Liver (tissue), 9 donors: ENCODE results near the gene TPPP. TPM values are rescaled to one million over a fixed set of nuclear protein-coding genes. Genes with fewer than 3 reads are reported as not detected.

Experiments
- DNase-seq: peaks from one replicate; pipeline ENCODE4 v3.0.0-alpha.2; 2017; ENCODE audit warnings: low spot score
- H3K27ac ChIP-seq, 2 donors: one replicate each; pipeline ENCODE4 v1.7.0; 2013; ENCODE audit warnings: inconsistent platforms in 2 of 2, low read length in 2 of 2, control low read depth in 1 of 2, low read depth in 1 of 2, mild to moderate bottlenecking in 1 of 2
- H3K27me3 ChIP-seq, 4 donors: one replicate each; pipeline versions ENCODE4 v1.6.1 to v1.7.0; 2013; ENCODE audit warnings: low read length in 3 of 4, inconsistent platforms in 1 of 4, mild to moderate bottlenecking in 1 of 4, moderate library complexity in 1 of 4; ENCODE audit not compliant: control insufficient read depth in 4 of 4, insufficient read depth in 4 of 4
- H3K36me3 ChIP-seq, 4 donors: one replicate each; pipeline versions ENCODE4 v1.6.1 to v1.7.0; 2013; ENCODE audit warnings: low read length in 3 of 4, mild to moderate bottlenecking in 3 of 4, low read depth in 1 of 4, moderate library complexity in 1 of 4; ENCODE audit not compliant: control insufficient read depth in 4 of 4, insufficient read depth in 3 of 4
- H3K4me1 ChIP-seq, 4 donors: one replicate each; pipeline versions ENCODE4 v1.6.1 to v1.7.0; 2013; ENCODE audit warnings: low read length in 3 of 4, mild to moderate bottlenecking in 3 of 4, moderate library complexity in 1 of 4; ENCODE audit not compliant: control insufficient read depth in 4 of 4, insufficient read depth in 4 of 4
- H3K4me3 ChIP-seq, 3 donors: one replicate each; pipeline versions ENCODE4 v1.6.1 to v1.7.0; 2013; ENCODE audit warnings: low read length in 3 of 3, control low read depth in 1 of 3, low read depth in 1 of 3, mild to moderate bottlenecking in 1 of 3
- H3K9ac ChIP-seq, 2 donors: one replicate each; pipeline ENCODE4 v1.7.0; 2013; ENCODE audit warnings: low read length in 2 of 2, mild to moderate bottlenecking in 2 of 2, moderate library complexity in 2 of 2, control low read depth in 1 of 2, low read depth in 1 of 2
- H3K9me3 ChIP-seq, 4 donors: one replicate each; pipeline versions ENCODE4 v1.6.1 to v1.7.0; 2013; ENCODE audit warnings: low read length in 3 of 4; ENCODE audit not compliant: control insufficient read depth in 4 of 4
- ATF3 ChIP-seq: IDR thresholded peaks from 2 replicates; pipeline ENCODE4 v1.6.1; 2016; ENCODE audit warnings: antibody characterized with exemption
- CTCF ChIP-seq: fragments of 150-350 bp; IDR thresholded peaks from 2 replicates; pipeline ENCODE4 v1.5.1; 2017; ENCODE audit warnings: improper control_type of control experiment, low read depth, low read length; ENCODE audit not compliant: missing input control
- EGR1 ChIP-seq, 2 donors: IDR thresholded peaks; 2 replicates each; pipeline ENCODE4 v1.6.1; 2016 to 2018; ENCODE audit warnings: antibody characterized with exemption in 2 of 2, low read depth in 2 of 2
- FOXA1 ChIP-seq: IDR thresholded peaks from 2 replicates; pipeline ENCODE4 v1.6.1; 2016; ENCODE audit warnings: antibody characterized with exemption
- FOXA2 ChIP-seq: IDR thresholded peaks from 2 replicates; pipeline ENCODE4 v1.6.1; 2016; ENCODE audit warnings: antibody characterized with exemption
- GABPA ChIP-seq, 2 donors: IDR thresholded peaks in 1 of 2; conservative IDR thresholded peaks in 1 of 2; 2 replicates each; pipeline ENCODE4 v1.6.1; 2016; ENCODE audit warnings: antibody characterized with exemption in 2 of 2, mild to moderate bottlenecking in 1 of 2, moderate library complexity in 1 of 2
- HNF4A ChIP-seq, 2 donors: conservative IDR thresholded peaks; 2 replicates each; pipeline ENCODE4 v1.6.1; 2016; ENCODE audit warnings: antibody characterized with exemption in 2 of 2, mild to moderate bottlenecking in 2 of 2
- HNF4G ChIP-seq: IDR thresholded peaks from 2 replicates; pipeline ENCODE4 v1.6.1; 2016; ENCODE audit warnings: antibody characterized with exemption
- JUND ChIP-seq, 2 donors: IDR thresholded peaks; 2 replicates each; pipeline ENCODE4 v1.6.1; 2016; ENCODE audit warnings: antibody characterized with exemption in 2 of 2
- MAX ChIP-seq: IDR thresholded peaks from 2 replicates; pipeline ENCODE4 v1.6.1; 2016; ENCODE audit warnings: antibody characterized with exemption
- NR2F2 ChIP-seq: IDR thresholded peaks from 2 replicates; pipeline ENCODE4 v1.6.1; 2016; ENCODE audit warnings: antibody characterized with exemption
- RAD21 ChIP-seq, 2 donors: IDR thresholded peaks; 2 replicates each; pipeline ENCODE4 v1.6.1; 2016; ENCODE audit warnings: antibody characterized with exemption in 2 of 2, mild to moderate bottlenecking in 2 of 2
- REST ChIP-seq: IDR thresholded peaks from 2 replicates; pipeline ENCODE4 v1.6.1; 2016; ENCODE audit warnings: antibody characterized with exemption, mild to moderate bottlenecking
- RXRA ChIP-seq, 2 donors: IDR thresholded peaks; 2 replicates each; pipeline ENCODE4 v1.6.1; 2017 to 2018; ENCODE audit warnings: antibody characterized with exemption in 2 of 2, mild to moderate bottlenecking in 1 of 2
- SP1 ChIP-seq: IDR thresholded peaks from 2 replicates; pipeline ENCODE4 v1.6.1; 2018; ENCODE audit warnings: antibody characterized with exemption, mild to moderate bottlenecking
- TAF1 ChIP-seq: conservative IDR thresholded peaks from 2 replicates; pipeline ENCODE4 v1.6.1; 2016; ENCODE audit warnings: antibody characterized with exemption, mild to moderate bottlenecking
- YY1 ChIP-seq: IDR thresholded peaks from 2 replicates; pipeline ENCODE4 v1.6.1; 2016; ENCODE audit warnings: antibody characterized with exemption, mild to moderate bottlenecking
- ZBTB33 ChIP-seq: IDR thresholded peaks from 2 replicates; pipeline ENCODE4 v1.6.1; 2016; ENCODE audit warnings: antibody characterized with exemption
- WGBS: extraction: QIAGEN DNeasy Blood & Tissue Kit; methylation state at CpG from one replicate; pipeline ENCODE4 v1.1.7; 2013; 5-methylcytosine and 5-hydroxymethylcytosine counted together
- polyA plus RNA-seq, 2 donors: library from polyadenylated mRNA; stranded (reverse) in 1 of 2; unstranded in 1 of 2; fragments of 200-250 nt in 1 of 2; fragments of >200 nt in 1 of 2; fragmentation: Nextera tagmentation in 1 of 2; extraction: Ambion mirVana in 1 of 2; gene quantifications; one replicate each; pipeline versions ENCODE4 v1.2.1 to v1.2.3, GENCODE V29; 2013 to 2015
- total RNA-seq, 2 donors: library from RNA; depleted of rRNA; stranded (reverse); fragments of >200 nt; gene quantifications; one replicate each; pipeline ENCODE4 v1.2.3, GENCODE V29; 2014
- donor health status: healthy.
- donor health status: healthy.
- donor health status: healthy.
- donor health status: healthy.
- donor health status: healthy.

The TPPP gene
- total and polyA plus RNA-seq, 4 donors: 0.61 to 2.1 (median 0.80) TPM

GRCh38 chr5:670396-671270, 22.5 kb downstream of the TPPP start:
- 71% methylated on average over 33 of the region's 33 CpGs for WGBS
- TF ChIP-seq HNF4G (no peak), TAF1 (no peak), NR2F2 (no peak), HNF4A (conservative IDR thresholded peaks at IDR 0.05) (no peak)
- Histone ChIP-seq H3K27ac (peak overlapping the region; percentile 58 to 64), H3K4me3 (no peak overlapping the region), H3K9ac (no peak overlapping the region), H3K27me3 (no peaks in the 10 kb centered on the region), H3K36me3 (peaks cover 0 to 6% (median 0%) of the 10 kb centered on the region in 4 donors), H3K4me1 (peaks cover 33 to 53% (median 46%) of the 10 kb centered on the region in 4 donors), H3K9me3 (no peaks in the 10 kb centered on the region)
- no peak for DNase-seq

GRCh38 chr5:669842-670395, 23.2 kb downstream of the TPPP start:
- Histone ChIP-seq H3K9me3 (no peaks in the 10 kb centered on the region), H3K27ac (no peak overlapping the region), H3K36me3 (peaks cover 0 to 6% (median 0%) of the 10 kb centered on the region in 4 donors), H3K4me1 (peaks cover 34 to 48% (median 44%) of the 10 kb centered on the region in 4 donors), H3K27me3 (no peaks in the 10 kb centered on the region), H3K4me3 (no peak overlapping the region), H3K9ac (no peak overlapping the region)
- 93% methylated on average over 22 of the region's 22 CpGs for whole genome bisulfite sequencing
- DNase-seq: no peak
- no peak for TF ChIP-seq JUND (IDR thresholded peaks at IDR 0.05)
- no peak for TF ChIP-seq NR2F2
- no peak for TF ChIP-seq TAF1
- TF ChIP-seq SP1: no peak
- TF ChIP-seq FOXA1: no peak
- TF ChIP-seq ZBTB33: no peak
- no peak for TF ChIP-seq HNF4G
- TF ChIP-seq GABPA (IDR thresholded peaks at IDR 0.05 in 1 of 2, conservative IDR thresholded peaks at IDR 0.05 in 1 of 2): no peak
- no peak for TF ChIP-seq YY1
- TF ChIP-seq RAD21 (IDR thresholded peaks at IDR 0.05): no peak
- TF ChIP-seq HNF4A (conservative IDR thresholded peaks at IDR 0.05): no peak
- no peak for TF ChIP-seq CTCF
- no peak for TF ChIP-seq EGR1 (IDR thresholded peaks at IDR 0.05; ENCODE audit: low read depth in 2 of 2)
- TF ChIP-seq REST: no peak
- TF ChIP-seq RXRA (IDR thresholded peaks at IDR 0.05): no peak
- no peak for TF ChIP-seq ATF3
- TF ChIP-seq MAX: no peak
- no peak for TF ChIP-seq FOXA2
